ENCODE measurements around the gene SCART1. TPM values are rescaled to one million over a fixed set of nuclear protein-coding genes. Genes with fewer than 3 reads are reported as not detected.
"Not testable (repeated sequence)": the region's sequence is repeated elsewhere in the genome, so short reads cannot be mapped to it uniquely, and the experiment has no call there.

The SCART1 gene
- total RNA-seq, 4 donors from 2014 or later, result 4.8 to 8.1 (median 6.1) TPM

DNA sequence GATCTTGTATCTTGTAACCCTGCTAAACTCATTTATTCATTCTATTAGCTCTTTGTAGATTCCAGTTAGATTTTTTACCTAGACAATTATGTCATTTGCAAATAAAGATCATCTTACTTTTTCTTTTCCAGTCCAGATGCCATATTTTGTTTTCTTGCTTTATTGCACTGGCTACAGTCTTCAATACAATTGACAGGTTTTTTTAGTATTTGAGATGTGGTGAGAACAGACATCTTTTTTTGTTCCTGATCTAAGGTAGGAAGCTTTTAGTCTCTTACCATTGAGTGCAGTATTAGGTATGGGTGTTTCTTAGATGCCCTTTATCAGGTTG, 41.4 kb upstream of the SCART1 start:
- TF ChIP-seq, protein P1, sequence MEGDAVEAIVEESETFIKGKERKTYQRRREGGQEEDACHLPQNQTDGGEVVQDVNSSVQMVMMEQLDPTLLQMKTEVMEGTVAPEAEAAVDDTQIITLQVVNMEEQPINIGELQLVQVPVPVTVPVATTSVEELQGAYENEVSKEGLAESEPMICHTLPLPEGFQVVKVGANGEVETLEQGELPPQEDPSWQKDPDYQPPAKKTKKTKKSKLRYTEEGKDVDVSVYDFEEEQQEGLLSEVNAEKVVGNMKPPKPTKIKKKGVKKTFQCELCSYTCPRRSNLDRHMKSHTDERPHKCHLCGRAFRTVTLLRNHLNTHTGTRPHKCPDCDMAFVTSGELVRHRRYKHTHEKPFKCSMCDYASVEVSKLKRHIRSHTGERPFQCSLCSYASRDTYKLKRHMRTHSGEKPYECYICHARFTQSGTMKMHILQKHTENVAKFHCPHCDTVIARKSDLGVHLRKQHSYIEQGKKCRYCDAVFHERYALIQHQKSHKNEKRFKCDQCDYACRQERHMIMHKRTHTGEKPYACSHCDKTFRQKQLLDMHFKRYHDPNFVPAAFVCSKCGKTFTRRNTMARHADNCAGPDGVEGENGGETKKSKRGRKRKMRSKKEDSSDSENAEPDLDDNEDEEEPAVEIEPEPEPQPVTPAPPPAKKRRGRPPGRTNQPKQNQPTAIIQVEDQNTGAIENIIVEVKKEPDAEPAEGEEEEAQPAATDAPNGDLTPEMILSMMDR (IDR thresholded peaks at IDR 0.05), result no peak
- no peak for TF ChIP-seq EP300 (IDR thresholded peaks at IDR 0.05)
- TF ChIP-seq POLR2A (IDR thresholded peaks at IDR 0.05), result no peak
- Histone ChIP-seq H3K36me3 (peaks cover 3 to 84% (median 25%) of the 10 kb centered on the region in 3 donors), H3K4me1 (no peaks in the 10 kb centered on the region), H3K27ac (no peak overlapping the region), H3K27me3 (no peaks in the 10 kb centered on the region), H3K9me3 (peaks cover 0 to 36% (median 10%) of the 10 kb centered on the region in 4 donors), H3K4me3 (no peak overlapping the region)
- DNase-seq (ENCODE audit: low spot score in 2 of 2), result no peak

DNA sequence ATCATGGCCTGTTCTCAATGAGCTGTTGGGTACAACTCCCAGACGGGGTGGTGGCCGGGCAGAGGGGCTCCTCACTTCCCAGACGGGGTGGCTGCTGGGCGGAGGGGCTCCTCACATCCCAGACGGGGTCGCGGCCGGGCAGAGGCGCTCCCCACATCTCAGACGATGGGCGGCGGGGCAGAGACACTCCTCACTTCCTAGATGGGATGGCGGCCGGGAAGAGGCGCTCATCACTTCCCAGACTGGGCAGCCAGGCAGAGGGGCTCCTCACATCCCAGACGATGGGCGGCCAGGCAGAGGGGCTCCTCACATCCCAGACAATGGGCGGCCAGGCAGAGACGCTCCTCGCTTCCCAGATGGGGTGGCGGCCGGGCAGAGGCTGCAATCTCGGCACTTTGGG, 39.3 kb upstream of the SCART1 start:
- not testable (repeated sequence) for DNase-seq (ENCODE audit: low spot score in 2 of 2); H3K27ac ChIP-seq; H3K27me3 ChIP-seq; H3K4me3 ChIP-seq; H3K4me1 ChIP-seq
- Histone ChIP-seq H3K9me3 (peaks cover 0 to 36% (median 10%) of the 10 kb centered on the region in 4 donors), H3K36me3 (peaks cover 3 to 80% (median 25%) of the 10 kb centered on the region in 3 donors)
- WGBS, 2 donors, result 97 to 99% methylated on average over 15 to 22 of the region's 23 CpGs

DNA sequence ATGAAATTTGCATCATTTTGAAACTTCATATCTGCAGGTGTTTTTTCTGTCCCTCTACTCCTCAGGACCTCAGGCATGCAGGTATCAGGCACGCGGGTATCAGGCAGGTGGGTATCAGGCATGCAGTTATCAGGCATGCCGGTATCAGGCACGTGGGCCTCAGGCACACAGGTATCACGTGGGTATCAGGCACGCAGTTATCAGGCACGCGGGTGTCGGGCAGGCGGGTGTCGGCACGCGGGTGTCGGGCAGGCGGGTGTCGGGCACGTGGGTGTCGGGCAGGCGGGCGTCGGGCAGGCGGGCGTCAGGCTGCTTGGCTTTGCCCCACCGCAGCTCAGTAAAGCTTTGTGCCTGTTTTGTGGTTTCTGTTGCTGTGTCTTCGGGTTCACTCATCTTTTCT, 38.0 kb upstream of the SCART1 start:
- 95 to 99% methylated on average over 25 of the region's 25 CpGs for WGBS, 2 donors
- Histone ChIP-seq H3K4me1 (no peaks in the 10 kb centered on the region), H3K9me3 (peaks cover 0 to 27% (median 10%) of the 10 kb centered on the region in 4 donors), H3K27ac (no peak overlapping the region), H3K36me3 (peaks cover 3 to 80% (median 18%) of the 10 kb centered on the region in 3 donors), H3K27me3 (no peaks in the 10 kb centered on the region), H3K4me3 (no peak overlapping the region)
- no peak for TF ChIP-seq EP300 (IDR thresholded peaks at IDR 0.05)
- TF ChIP-seq POLR2A (IDR thresholded peaks at IDR 0.05), result no peak
- TF ChIP-seq, protein P1 (IDR thresholded peaks at IDR 0.05), result no peak
- no peak for DNase-seq (ENCODE audit: low spot score in 2 of 2)

- no peak for DNase-seq (ENCODE audit: low spot score in 2 of 2)
- peaks cover 0 to 9% of the 10 kb centered on the region in 2 donors for H3K27me3 ChIP-seq
- H3K36me3 ChIP-seq, result peaks cover 0 to 65% (median 3%) of the 10 kb centered on the region in 3 donors
- H3K4me1 ChIP-seq, result peaks cover 0 to 10% (median 0%) of the 10 kb centered on the region in 4 donors
- H3K9me3 ChIP-seq, result peaks cover 0 to under 1% (median 0%) of the 10 kb centered on the region in 4 donors
- WGBS, 2 donors, result 93 to 94% methylated on average over 9 to 14 of the region's 14 CpGs
- no peak overlapping the region for H3K27ac ChIP-seq
- TF ChIP-seq, protein P1 (IDR thresholded peaks at IDR 0.05), result no peak
- no peak overlapping the region for H3K4me3 ChIP-seq
Measured at GRCh38 chr10:133418289-133418993, 35.3 kb upstream of the SCART1 start.

GRCh38 chr10:133419211-133419950, 34.4 kb upstream of the SCART1 start:
- no peak overlapping the region for H3K4me3 ChIP-seq
- TF ChIP-seq, protein P1 (IDR thresholded peaks at IDR 0.05), result no peak
- TF ChIP-seq EP300 (IDR thresholded peaks at IDR 0.05) (no peak), POLR2A (IDR thresholded peaks at IDR 0.05) (no peak)
- H3K36me3 ChIP-seq, result peaks cover 0 to 61% (median 0%) of the 10 kb centered on the region in 3 donors
- 88 to 92% methylated on average over 32 to 33 of the region's 34 CpGs for WGBS, 2 donors
- DNase-seq (ENCODE audit: low spot score in 2 of 2), result no peak
- H3K4me1 ChIP-seq, result peaks cover 0 to 13% (median 0%) of the 10 kb centered on the region in 4 donors
- H3K27ac ChIP-seq, result no peak overlapping the region
- peaks cover 0 to 12% of the 10 kb centered on the region in 2 donors for H3K27me3 ChIP-seq
- H3K9me3 ChIP-seq, result no peaks in the 10 kb centered on the region
